Measurements from ENCODE around the gene TAAR9.

The TAAR9 gene

GRCh38 chr6:132506869-132507808 is 30.9 kb upstream of the TAAR9 start:
- H3K27me3 Mint-ChIP-seq = no peaks in the 10 kb centered on the region

GRCh38 chr6:132511210-132511830 is 26.8 kb upstream of the TAAR9 start:
- Mint-ChIP-seq H3K36me3 (peaks cover 32 to 46% of the 10 kb centered on the region in 2 donors), H3K27me3 (no peaks in the 10 kb centered on the region), H3K4me1 (peaks cover 44 to 60% of the 10 kb centered on the region in 2 donors), H3K4me3 (peak overlapping the region; percentile 88 to 99), H3K27ac (peak overlapping the region; percentile 53), H3K9me3 (peaks cover 0 to 3% of the 10 kb centered on the region in 2 donors)
- DNase-seq (no peak), ATAC-seq (replicated peaks) (no peak)

More at GRCh38 chr6:132506869-132507808, 30.9 kb upstream of the TAAR9 start:
- H3K4me1 Mint-ChIP-seq = peaks cover 54 to 79% of the 10 kb centered on the region in 2 donors
- peaks cover 0 to 3% of the 10 kb centered on the region in 2 donors for H3K9me3 Mint-ChIP-seq
- DNase-seq (no peak), ATAC-seq (replicated peaks) (peak in 1 of 2 donors; percentile 31)
- H3K36me3 Mint-ChIP-seq = peaks cover 44 to 68% of the 10 kb centered on the region in 2 donors
- H3K27ac Mint-ChIP-seq = peak overlapping the region; percentile 83
- peak overlapping the region; percentile 60 to 62 for H3K4me3 Mint-ChIP-seq

- no peak for ATAC-seq (replicated peaks)
- Mint-ChIP-seq H3K9me3 (peaks cover 0 to 3% of the 10 kb centered on the region in 2 donors), H3K27ac (peak overlapping the region; percentile 53), H3K4me1 (peaks cover 39 to 55% of the 10 kb centered on the region in 2 donors), H3K4me3 (peak overlapping the region; percentile 88 to 99), H3K36me3 (peaks cover 27 to 41% of the 10 kb centered on the region in 2 donors), H3K27me3 (no peaks in the 10 kb centered on the region)
- DNase-seq = no peak
Measured at GRCh38 chr6:132511831-132512220, 26.3 kb upstream of the TAAR9 start.

GRCh38 chr6:132512342-132512637 is 25.8 kb upstream of the TAAR9 start:
- peak overlapping the region; percentile 88 to 99 for H3K4me3 Mint-ChIP-seq
- H3K9me3 Mint-ChIP-seq = peaks cover 0 to 3% of the 10 kb centered on the region in 2 donors
- no peak for DNase-seq
- ATAC-seq (replicated peaks) = no peak
- H3K27ac Mint-ChIP-seq = peak overlapping the region; percentile 95
- no peaks in the 10 kb centered on the region for H3K27me3 Mint-ChIP-seq
- H3K36me3 Mint-ChIP-seq = peaks cover 25 to 36% of the 10 kb centered on the region in 2 donors
- peaks cover 38 to 51% of the 10 kb centered on the region in 2 donors for H3K4me1 Mint-ChIP-seq

GRCh38 chr6:132512638-132513632 is 25.1 kb upstream of the TAAR9 start, which contains the start of gene STX7:
Gene STX7, minus strand, starts transcription at chr6:132513116. Its CDS starts 9,586 bp downstream, at chr6:132503530.
- no peaks in the 10 kb centered on the region for H3K27me3 Mint-ChIP-seq
- H3K4me1 Mint-ChIP-seq = peaks cover 32 to 44% of the 10 kb centered on the region in 2 donors
- H3K27ac Mint-ChIP-seq = peak within 1 kb of the TSS; percentile 95
- DNase-seq (peak; percentile 90), ATAC-seq (replicated peaks) (peak; percentile 86 to 90)
- H3K36me3 Mint-ChIP-seq = peaks cover 18 to 30% of the 10 kb centered on the region in 2 donors
- peak within 1 kb of the TSS; percentile 88 to 99 for H3K4me3 Mint-ChIP-seq
- no peaks in the 10 kb centered on the region for H3K9me3 Mint-ChIP-seq

GRCh38 chr6:132513831-132514545 is 24.1 kb upstream of the TAAR9 start:
- ATAC-seq (replicated peaks) (peak in 1 of 2 donors; percentile 17), DNase-seq (no peak)
- Mint-ChIP-seq H3K27me3 (no peaks in the 10 kb centered on the region), H3K4me3 (peak overlapping the region; percentile 88 to 99), H3K4me1 (peaks cover 24 to 34% of the 10 kb centered on the region in 2 donors), H3K27ac (peak overlapping the region; percentile 95), H3K36me3 (peaks cover 10 to 19% of the 10 kb centered on the region in 2 donors), H3K9me3 (no peaks in the 10 kb centered on the region)

- Mint-ChIP-seq H3K4me3 (no peak overlapping the region), H3K36me3 (peaks cover 7 to 10% of the 10 kb centered on the region in 2 donors), H3K4me1 (peaks cover 23 to 32% of the 10 kb centered on the region in 2 donors), H3K27ac (no peak overlapping the region), H3K27me3 (no peaks in the 10 kb centered on the region), H3K9me3 (no peaks in the 10 kb centered on the region)
- ATAC-seq (replicated peaks) (no peak), DNase-seq (no peak)
Measured at GRCh38 chr6:132515386-132515785, 22.7 kb upstream of the TAAR9 start.

- no peak for DNase-seq
- H3K27me3 Mint-ChIP-seq = peaks cover 0 to 2% of the 10 kb centered on the region in 2 donors
- ATAC-seq (replicated peaks) = no peak
- H3K4me3 Mint-ChIP-seq = no peak overlapping the region
- no peaks in the 10 kb centered on the region for H3K9me3 Mint-ChIP-seq
- no peak overlapping the region for H3K27ac Mint-ChIP-seq
- peaks cover 0 to 4% of the 10 kb centered on the region in 2 donors for H3K4me1 Mint-ChIP-seq
- H3K36me3 Mint-ChIP-seq = no peaks in the 10 kb centered on the region
Measured at GRCh38 chr6:132520953-132521352, 17.1 kb upstream of the TAAR9 start.

GRCh38 chr6:132524646-132525045 is 13.4 kb upstream of the TAAR9 start:
- H3K4me1 Mint-ChIP-seq = peaks cover 4 to 7% of the 10 kb centered on the region in 2 donors
- no peak overlapping the region for H3K27ac Mint-ChIP-seq
- no peaks in the 10 kb centered on the region for H3K36me3 Mint-ChIP-seq
- peaks cover 0 to 6% of the 10 kb centered on the region in 2 donors for H3K27me3 Mint-ChIP-seq
- H3K9me3 Mint-ChIP-seq = no peaks in the 10 kb centered on the region
- no peak for DNase-seq
- no peak overlapping the region for H3K4me3 Mint-ChIP-seq
- no peak for ATAC-seq (replicated peaks)

- ATAC-seq (replicated peaks) = no peak
- peaks cover 0 to 6% of the 10 kb centered on the region in 2 donors for H3K27me3 Mint-ChIP-seq
Measured at GRCh38 chr6:132525866-132526265, 12.2 kb upstream of the TAAR9 start.

GRCh38 chr6:132526461-132526860 is 11.6 kb upstream of the TAAR9 start:
- no peaks in the 10 kb centered on the region for H3K9me3 Mint-ChIP-seq
- H3K4me3 Mint-ChIP-seq = no peak overlapping the region
- DNase-seq (no peak), ATAC-seq (replicated peaks) (no peak)
- H3K27ac Mint-ChIP-seq = no peak overlapping the region
- no peaks in the 10 kb centered on the region for H3K36me3 Mint-ChIP-seq
- peaks cover 0 to 6% of the 10 kb centered on the region in 2 donors for H3K27me3 Mint-ChIP-seq
- H3K4me1 Mint-ChIP-seq = peaks cover 4 to 7% of the 10 kb centered on the region in 2 donors

More at GRCh38 chr6:132525866-132526265, 12.2 kb upstream of the TAAR9 start:
- H3K4me1 Mint-ChIP-seq = peaks cover 4 to 7% of the 10 kb centered on the region in 2 donors
- no peak overlapping the region for H3K4me3 Mint-ChIP-seq
- H3K9me3 Mint-ChIP-seq = no peaks in the 10 kb centered on the region
- H3K27ac Mint-ChIP-seq = no peak overlapping the region
- no peaks in the 10 kb centered on the region for H3K36me3 Mint-ChIP-seq
- no peak for DNase-seq

GRCh38 chr6:132527791-132528190 is 10.3 kb upstream of the TAAR9 start:
- no peak for DNase-seq
- H3K27ac Mint-ChIP-seq = no peak overlapping the region
- H3K4me3 Mint-ChIP-seq = no peak overlapping the region
- ATAC-seq (replicated peaks) = no peak
- no peaks in the 10 kb centered on the region for H3K36me3 Mint-ChIP-seq
- H3K9me3 Mint-ChIP-seq = no peaks in the 10 kb centered on the region
- H3K4me1 Mint-ChIP-seq = peaks cover 4 to 7% of the 10 kb centered on the region in 2 donors
- peaks cover 0 to 6% of the 10 kb centered on the region in 2 donors for H3K27me3 Mint-ChIP-seq

Data from stimulated activated naive B cell treated with anti-CD40 and anti-IgM and Interleukin-4, amounts not matched to agents 10 μg/mL and 1 μg/mL and 100 μg/mL, for 72 hours (primary cell).